T-cell (primary cell): ENCODE results near the gene PCNA. TPM values are rescaled to one million over a fixed set of nuclear protein-coding genes. Genes with fewer than 3 reads are reported as not detected.

ENCODE experiments used
- ATAC-seq, 4 experiments: fragments of 200-7000 bp in 3 of 4; fragments of 150-1000 bp in 1 of 4; cut with Tn5 transposase; replicated peaks in 1 of 4; 1 replicate in 3 of 4; 2 replicates in 1 of 4; pipeline ENCODE4 v1.10.0; 2021; ENCODE audit warnings: moderate library complexity in 3 of 4, mild to moderate bottlenecking in 2 of 4, moderate number of reproducible peaks in 1 of 4
- CTCF ChIA-PET, 2 donors: fragments of 300-600 bp; sonication (Branson Sonifier 250); formaldehyde crosslinking; loops; one replicate each; lab custom pipeline; 2022; ENCODE audit warnings: antibody characterized with exemption in 2 of 2; lab: Charles Lee
- POLR2A ChIA-PET, 2 donors: fragments of 300-600 bp; sonication (Branson Sonifier 250); formaldehyde crosslinking; loops; one replicate each; lab custom pipeline; 2022; ENCODE audit warnings: antibody characterized with exemption in 2 of 2; lab: Charles Lee
- DNase-seq, 35 experiments: peaks; one replicate each; pipeline versions ENCODE4 v3.0.0 to v3.0.0-alpha.2; 2013 to 2023
- H3K27ac ChIP-seq: one replicate; pipeline ENCODE4 v1.5.1; 2013; ENCODE audit warnings: low read length
- H3K27me3 ChIP-seq, 2 experiments: replicated peaks in 1 of 2; 1 replicate in 1 of 2; 2 replicates in 1 of 2; pipeline versions ENCODE4 v1.6.1 to v1.7.0; 2013; ENCODE audit warnings: low read length in 1 of 2, mixed read lengths in 1 of 2; ENCODE audit not compliant: control insufficient read depth in 2 of 2, insufficient read depth in 2 of 2; ENCODE audit errors: extremely low read depth in 1 of 2
- H3K36me3 ChIP-seq, 2 donors: 1 replicate in 1 of 2; 2 replicates in 1 of 2; pipeline versions ENCODE4 v1.6.1 to v1.7.0; 2013; ENCODE audit warnings: low read length in 1 of 2; ENCODE audit not compliant: control insufficient read depth in 2 of 2, insufficient read depth in 1 of 2; ENCODE audit errors: extremely low read depth in 1 of 2
- H3K4me1 ChIP-seq, 2 experiments: 1 replicate in 1 of 2; 2 replicates in 1 of 2; pipeline versions ENCODE4 v1.6.1 to v1.7.0; 2013; ENCODE audit warnings: low read length in 2 of 2, mixed read lengths in 1 of 2; ENCODE audit not compliant: insufficient read depth in 2 of 2, control insufficient read depth in 1 of 2; ENCODE audit errors: extremely low read depth in 1 of 2
- H3K4me3 ChIP-seq, 2 donors: 1 replicate in 1 of 2; 2 replicates in 1 of 2; pipeline versions ENCODE4 v1.5.1 to v1.7.0; 2013; ENCODE audit warnings: mild to moderate bottlenecking in 2 of 2, low read length in 1 of 2, moderate library complexity in 1 of 2; ENCODE audit not compliant: control insufficient read depth in 1 of 2; ENCODE audit errors: extremely low read depth in 1 of 2
- H3K9me3 ChIP-seq: 2 replicates; pipeline ENCODE4 v1.7.0; 2013
- H3K27ac Mint-ChIP-seq, 2 donors: one replicate each; pipeline ENCODE4 v1.8.0; 2020 to 2021; ENCODE audit warnings: mild to moderate bottlenecking in 2 of 2, mixed read lengths in 2 of 2
- H3K27me3 Mint-ChIP-seq, 2 donors: one replicate each; pipeline ENCODE4 v1.8.0; 2021 to 2022; ENCODE audit warnings: mixed read lengths in 2 of 2
- H3K36me3 Mint-ChIP-seq: one replicate; pipeline ENCODE4 v1.8.0; 2021; ENCODE audit warnings: mixed read lengths
- H3K4me1 Mint-ChIP-seq, 3 donors: one replicate each; pipeline ENCODE4 v1.8.0; 2020 to 2022; ENCODE audit warnings: mixed read lengths in 3 of 3, mild to moderate bottlenecking in 1 of 3
- H3K4me3 Mint-ChIP-seq, 3 donors: one replicate each; pipeline ENCODE4 v1.8.0; 2020 to 2022; ENCODE audit warnings: mild to moderate bottlenecking in 3 of 3, mixed read lengths in 3 of 3, moderate library complexity in 3 of 3
- H3K9me3 Mint-ChIP-seq, 3 donors: one replicate each; pipeline ENCODE4 v1.8.0; 2020 to 2022; ENCODE audit warnings: mixed read lengths in 3 of 3
- WGBS: methylation state at CpG from one replicate; pipeline ENCODE4 v1.1.5; 2013; ENCODE audit warnings: missing lambda C conversion rate; ENCODE audit not compliant: insufficient coverage; 5-methylcytosine and 5-hydroxymethylcytosine counted together
- total RNA-seq, 35 experiments: library from RNA in 6 of 35; stranded (reverse) in 6 of 35; fragments of 120-200 nt in 1 of 35; gene quantifications; one replicate each; pipeline versions ENCODE4 v1.2.1 to v1.2.4 and lab custom pipeline; 2013 to 2026

The PCNA gene
- total RNA-seq, 5 donors from 2014 or later (not counting 1 experiment from before 2014, with no cell fraction given) = 30.8 to 54.7 (median 48.2) TPM

- H3K36me3 Mint-ChIP-seq = peaks cover 14% of the 10 kb centered on the region
- H3K4me1 ChIP-seq = peaks cover 0 to 28% of the 10 kb centered on the region in 2 experiments
- 95% methylated on average over 12 of the region's 13 CpGs for WGBS
- ChIA-PET CTCF (interaction anchor here in 1 of 2 donors (0.8 kb wide), 1 partner anchor 24 kb away, joined by 3 read pairs; no protein-coding TSS in a partner anchor), POLR2A (no interaction called here)
- no peak overlapping the region for H3K27ac ChIP-seq
- H3K4me3 Mint-ChIP-seq = no peak overlapping the region
- no peak overlapping the region for H3K4me3 ChIP-seq
- no peaks in the 10 kb centered on the region for H3K9me3 ChIP-seq
- no peak for ATAC-seq
- H3K27me3 ChIP-seq = no peaks in the 10 kb centered on the region
- no peak overlapping the region for H3K27ac Mint-ChIP-seq
- H3K36me3 ChIP-seq = peaks cover 0 to 4% of the 10 kb centered on the region in 2 donors
- peaks cover 77 to 86% (median 85%) of the 10 kb centered on the region in 3 donors for H3K4me1 Mint-ChIP-seq
- no peak for DNase-seq
- H3K9me3 Mint-ChIP-seq = no peaks in the 10 kb centered on the region
- H3K27me3 Mint-ChIP-seq = no peaks in the 10 kb centered on the region
Observed at GRCh38 chr20:5150226-5151076, 30.7 kb upstream of the PCNA start.

- peaks cover 78 to 84% (median 83%) of the 10 kb centered on the region in 3 donors for H3K4me1 Mint-ChIP-seq
- Histone ChIP-seq H3K36me3 (peaks cover 0 to 4% of the 10 kb centered on the region in 2 donors), H3K4me3 (no peak overlapping the region), H3K27ac (no peak overlapping the region), H3K9me3 (no peaks in the 10 kb centered on the region), H3K4me1 (peaks cover 0 to 26% of the 10 kb centered on the region in 2 experiments), H3K27me3 (no peaks in the 10 kb centered on the region)
- ChIA-PET POLR2A (no interaction called here), CTCF (no interaction called here)
- H3K36me3 Mint-ChIP-seq = peaks cover 15% of the 10 kb centered on the region
- no peaks in the 10 kb centered on the region for H3K9me3 Mint-ChIP-seq
- H3K27me3 Mint-ChIP-seq = no peaks in the 10 kb centered on the region
- ATAC-seq = no peak
- H3K4me3 Mint-ChIP-seq = no peak overlapping the region
- H3K27ac Mint-ChIP-seq = no peak overlapping the region
- 92% methylated on average over 2 of the region's 3 CpGs for WGBS
- DNase-seq = no peak
Observed at GRCh38 chr20:5149892-5150225, 30.1 kb upstream of the PCNA start.

GRCh38 chr20:5148581-5148980, 28.8 kb upstream of the PCNA start:
- H3K36me3 Mint-ChIP-seq = peaks cover 20% of the 10 kb centered on the region
- peaks cover 0 to 24% of the 10 kb centered on the region in 2 experiments for H3K4me1 ChIP-seq
- no peak overlapping the region for H3K27ac ChIP-seq
- no peaks in the 10 kb centered on the region for H3K9me3 Mint-ChIP-seq
- H3K36me3 ChIP-seq = no peaks in the 10 kb centered on the region
- no peaks in the 10 kb centered on the region for H3K27me3 Mint-ChIP-seq
- WGBS = 96% methylated on average over 5 of the region's 6 CpGs
- H3K27ac Mint-ChIP-seq = no peak overlapping the region
- peaks cover 79 to 84% (median 83%) of the 10 kb centered on the region in 3 donors for H3K4me1 Mint-ChIP-seq
- POLR2A ChIA-PET = no interaction called here
- H3K9me3 ChIP-seq = no peaks in the 10 kb centered on the region
- no peaks in the 10 kb centered on the region for H3K27me3 ChIP-seq
- no peak for ATAC-seq
- no peak overlapping the region for H3K4me3 ChIP-seq
- no peak for DNase-seq
- CTCF ChIA-PET = no interaction called here
- H3K4me3 Mint-ChIP-seq = no peak overlapping the region

GRCh38 chr20:5146871-5147592, 27.3 kb upstream of the PCNA start:
- no peak for DNase-seq
- H3K27me3 Mint-ChIP-seq = no peaks in the 10 kb centered on the region
- WGBS = no CpG with 5 or more reads among the region's 2 CpGs
- H3K27ac Mint-ChIP-seq = no peak overlapping the region
- CTCF ChIA-PET = no interaction called here
- H3K36me3 Mint-ChIP-seq = peaks cover 17% of the 10 kb centered on the region
- H3K4me1 ChIP-seq = peaks cover 0 to 24% of the 10 kb centered on the region in 2 experiments
- H3K27ac ChIP-seq = no peak overlapping the region
- peaks cover 72 to 79% (median 74%) of the 10 kb centered on the region in 3 donors for H3K4me1 Mint-ChIP-seq
- no peaks in the 10 kb centered on the region for H3K36me3 ChIP-seq
- POLR2A ChIA-PET = no interaction called here
- no peak overlapping the region for H3K4me3 Mint-ChIP-seq
- no peak overlapping the region for H3K4me3 ChIP-seq
- H3K27me3 ChIP-seq = no peaks in the 10 kb centered on the region
- no peak for ATAC-seq
- H3K9me3 ChIP-seq = no peaks in the 10 kb centered on the region
- H3K9me3 Mint-ChIP-seq = no peaks in the 10 kb centered on the region

GRCh38 chr20:5146099-5146668, 26.4 kb upstream of the PCNA start:
- Histone ChIP-seq H3K27ac (no peak overlapping the region), H3K9me3 (no peaks in the 10 kb centered on the region), H3K4me3 (no peak overlapping the region), H3K36me3 (no peaks in the 10 kb centered on the region), H3K4me1 (peaks cover 0 to 17% of the 10 kb centered on the region in 2 experiments), H3K27me3 (no peaks in the 10 kb centered on the region)
- POLR2A ChIA-PET = no interaction called here
- ATAC-seq (no peak), DNase-seq (no peak)
- peaks cover 22% of the 10 kb centered on the region for H3K36me3 Mint-ChIP-seq
- 88% methylated on average over 3 of the region's 6 CpGs for WGBS
- H3K27ac Mint-ChIP-seq = no peak overlapping the region
- H3K27me3 Mint-ChIP-seq = no peaks in the 10 kb centered on the region
- no peak overlapping the region for H3K4me3 Mint-ChIP-seq
- CTCF ChIA-PET = no interaction called here
- no peaks in the 10 kb centered on the region for H3K9me3 Mint-ChIP-seq
- peaks cover 78 to 83% (median 79%) of the 10 kb centered on the region in 3 donors for H3K4me1 Mint-ChIP-seq

- Mint-ChIP-seq H3K27me3 (no peaks in the 10 kb centered on the region), H3K36me3 (peaks cover 19% of the 10 kb centered on the region), H3K4me3 (no peak overlapping the region), H3K4me1 (peaks cover 79 to 84% (median 81%) of the 10 kb centered on the region in 3 donors), H3K27ac (no peak overlapping the region), H3K9me3 (no peaks in the 10 kb centered on the region)
- CTCF ChIA-PET = interaction anchor here in 1 of 2 donors (0.7 to 1.1 kb wide), 2 partner anchors 12 to 19 kb away, joined by 3 to 6 read pairs; no protein-coding TSS in a partner anchor
- POLR2A ChIA-PET = no interaction called here
- Histone ChIP-seq H3K9me3 (no peaks in the 10 kb centered on the region), H3K4me3 (no peak overlapping the region), H3K27me3 (no peaks in the 10 kb centered on the region), H3K4me1 (peaks cover 0 to 17% of the 10 kb centered on the region in 2 experiments), H3K27ac (no peak overlapping the region), H3K36me3 (no peaks in the 10 kb centered on the region)
- 100% methylated on average over 2 of the region's 5 CpGs for WGBS
- DNase-seq = no peak
- no peak for ATAC-seq
Observed at GRCh38 chr20:5145365-5146098, 25.8 kb upstream of the PCNA start.
